RWPE1 (cell line): ENCODE measurements around the gene MAN2A1.

ENCODE experiments used
- CTCF ChIA-PET: fragments of 350-600 bp; sonication (Branson Sonifier 250); formaldehyde crosslinking; extraction: SDS; loops from one replicate; lab custom pipeline; 2021; lab: Yijun Ruan, JAX
- POLR2A ChIA-PET: fragments of 400-600 bp; formaldehyde crosslinking; extraction: SDS; loops from one replicate; lab custom pipeline; 2020; ENCODE audit warnings: antibody characterized with exemption; ENCODE audit not compliant: low non-redundant PET; lab: Yijun Ruan, JAX
- DNase-seq: peaks from one replicate; pipeline ENCODE4 v3.0.0; 2012; ENCODE audit warnings: low spot score
- H3K27ac ChIP-seq: fragments of 450-650 bp; 2 replicates; pipeline ENCODE4 v1.5.1; 2017
- TF ChIP-seq, protein P1 (sequence below): fragments of 450-650 bp; conservative IDR thresholded peaks from 2 replicates; pipeline ENCODE4 v1.5.1; 2017; ENCODE audit warnings: low read depth, mild to moderate bottlenecking

The MAN2A1 gene

DNA sequence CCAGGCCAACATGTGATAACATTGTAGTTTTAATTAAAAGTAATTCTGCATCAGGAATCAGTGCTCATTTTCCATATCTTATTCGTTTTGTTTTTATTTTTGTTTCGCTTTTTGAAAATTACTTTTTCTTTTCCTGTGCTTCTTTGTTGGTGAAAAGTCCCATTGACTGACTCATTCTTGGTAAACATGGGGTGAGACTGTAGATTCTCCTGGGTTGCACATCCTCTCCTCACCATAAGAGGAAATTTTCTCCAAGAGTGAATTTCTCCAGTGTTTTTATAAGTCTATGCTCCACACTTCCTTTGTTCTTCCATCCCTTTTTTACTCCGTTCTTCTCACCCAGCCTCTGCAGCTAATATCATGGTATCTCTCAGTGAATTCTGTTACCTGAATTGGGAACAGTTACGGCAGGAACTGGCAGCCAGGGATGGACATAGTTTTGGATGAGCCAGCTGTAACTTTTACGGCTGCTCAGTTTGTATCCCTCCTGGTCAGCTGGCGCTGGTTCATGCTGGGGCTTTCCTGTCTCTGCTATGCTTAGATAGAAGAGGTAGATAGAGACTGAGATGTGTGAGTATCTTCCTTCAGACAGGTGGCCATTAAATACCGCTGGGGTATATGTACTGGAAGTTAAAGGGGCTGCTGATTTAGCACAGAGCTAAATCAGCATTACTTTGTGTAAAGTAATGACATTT lies 80.0 kb downstream of the MAN2A1 start:
- CTCF ChIA-PET: interaction anchor here (0.7 kb wide), 1 partner anchor 295 kb away, joined by 3 read pairs; no protein-coding TSS in a partner anchor

DNA sequence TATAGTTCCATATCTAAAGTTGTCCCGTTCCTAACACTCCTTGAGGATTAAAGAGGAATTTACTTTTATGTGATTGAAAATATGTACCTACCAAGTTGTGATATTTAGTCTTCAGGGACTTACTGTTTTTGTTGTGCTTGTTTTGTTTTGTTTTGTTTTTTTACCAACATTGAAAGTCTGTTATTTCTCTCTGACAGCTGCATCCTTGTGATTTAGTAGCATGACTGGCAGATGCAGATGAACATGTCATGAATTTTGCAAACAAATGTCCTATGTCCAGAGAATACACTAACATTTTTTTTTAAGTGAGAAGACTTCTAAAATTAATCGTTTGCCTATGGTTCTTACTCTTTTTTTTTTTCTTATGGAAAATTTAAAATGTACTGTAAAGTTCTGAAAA lies 85.4 kb downstream of the MAN2A1 start:
- POLR2A ChIA-PET: no interaction called here
- DNase-seq: no peak
- CTCF ChIA-PET: interaction anchor here (0.7 kb wide), 1 partner anchor 10 kb away, joined by 3 read pairs; no protein-coding TSS in a partner anchor
- H3K27ac ChIP-seq: no peak overlapping the region
- TF ChIP-seq, protein P1, sequence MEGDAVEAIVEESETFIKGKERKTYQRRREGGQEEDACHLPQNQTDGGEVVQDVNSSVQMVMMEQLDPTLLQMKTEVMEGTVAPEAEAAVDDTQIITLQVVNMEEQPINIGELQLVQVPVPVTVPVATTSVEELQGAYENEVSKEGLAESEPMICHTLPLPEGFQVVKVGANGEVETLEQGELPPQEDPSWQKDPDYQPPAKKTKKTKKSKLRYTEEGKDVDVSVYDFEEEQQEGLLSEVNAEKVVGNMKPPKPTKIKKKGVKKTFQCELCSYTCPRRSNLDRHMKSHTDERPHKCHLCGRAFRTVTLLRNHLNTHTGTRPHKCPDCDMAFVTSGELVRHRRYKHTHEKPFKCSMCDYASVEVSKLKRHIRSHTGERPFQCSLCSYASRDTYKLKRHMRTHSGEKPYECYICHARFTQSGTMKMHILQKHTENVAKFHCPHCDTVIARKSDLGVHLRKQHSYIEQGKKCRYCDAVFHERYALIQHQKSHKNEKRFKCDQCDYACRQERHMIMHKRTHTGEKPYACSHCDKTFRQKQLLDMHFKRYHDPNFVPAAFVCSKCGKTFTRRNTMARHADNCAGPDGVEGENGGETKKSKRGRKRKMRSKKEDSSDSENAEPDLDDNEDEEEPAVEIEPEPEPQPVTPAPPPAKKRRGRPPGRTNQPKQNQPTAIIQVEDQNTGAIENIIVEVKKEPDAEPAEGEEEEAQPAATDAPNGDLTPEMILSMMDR: no peak

More for the DNA sequence above, 80.0 kb downstream of the MAN2A1 start:
- no peak for DNase-seq
- TF ChIP-seq, protein P1: no peak
- no peak overlapping the region for H3K27ac ChIP-seq
- POLR2A ChIA-PET: no interaction called here

DNA sequence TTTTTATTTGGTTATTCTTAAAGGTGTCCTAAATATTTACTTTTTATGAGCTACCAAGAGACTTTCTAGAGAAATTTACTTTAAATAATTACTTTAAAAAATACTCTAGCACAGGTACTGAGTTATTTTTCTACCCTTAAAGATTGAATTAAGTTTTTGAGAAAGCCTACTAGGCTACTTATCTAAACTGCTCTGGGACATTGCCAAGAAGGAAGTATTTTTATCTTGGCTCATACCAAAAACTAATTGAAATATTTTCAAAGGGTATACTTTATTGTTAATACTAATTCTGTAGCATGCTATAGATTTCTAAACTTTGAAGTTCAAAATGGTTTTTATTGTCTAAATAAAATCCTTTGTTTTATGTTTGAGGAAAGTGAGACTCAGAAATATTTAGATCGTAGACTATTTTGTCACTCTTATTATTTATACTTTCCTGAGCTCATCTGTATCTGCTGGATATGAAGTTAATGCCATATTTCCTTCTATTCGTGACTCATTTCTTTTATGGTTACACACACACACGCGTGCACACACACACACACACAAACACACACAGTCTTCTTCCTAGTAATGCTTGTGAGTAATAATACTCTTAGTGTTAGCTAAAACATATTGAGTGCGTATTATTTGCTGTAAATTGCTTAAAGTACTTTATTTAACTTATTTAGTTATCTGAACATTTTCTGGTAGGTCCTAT lies 89.5 kb downstream of the MAN2A1 start:
- no peak overlapping the region for H3K27ac ChIP-seq
- DNase-seq: no peak
- POLR2A ChIA-PET: no interaction called here
- TF ChIP-seq, protein P1: no peak
- CTCF ChIA-PET: no interaction called here

DNA sequence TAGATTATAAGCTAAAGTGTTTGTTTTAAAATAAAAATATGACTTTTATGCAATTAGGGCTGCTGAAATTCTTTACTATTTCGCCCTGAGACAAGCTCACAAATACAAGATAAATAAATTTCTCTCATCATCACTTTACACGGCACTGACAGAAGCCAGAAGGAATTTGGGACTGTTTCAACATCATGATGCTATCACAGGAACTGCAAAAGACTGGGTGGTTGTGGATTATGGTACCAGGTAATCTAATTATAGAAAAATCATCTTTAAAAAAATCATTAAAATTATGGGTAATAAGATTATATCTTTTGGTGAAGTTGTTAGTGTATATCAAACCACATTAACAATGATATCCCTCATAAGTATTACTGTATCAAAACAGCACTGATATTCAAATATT lies 95.0 kb downstream of the MAN2A1 start:
- CTCF ChIA-PET: interaction anchor here (0.6 kb wide), 2 partner anchors 17 to 548 kb away, joined by 3 to 5 read pairs; no protein-coding TSS in a partner anchor
- no peak overlapping the region for H3K27ac ChIP-seq
- no peak for DNase-seq
- TF ChIP-seq, protein P1: no peak
- POLR2A ChIA-PET: no interaction called here

DNA sequence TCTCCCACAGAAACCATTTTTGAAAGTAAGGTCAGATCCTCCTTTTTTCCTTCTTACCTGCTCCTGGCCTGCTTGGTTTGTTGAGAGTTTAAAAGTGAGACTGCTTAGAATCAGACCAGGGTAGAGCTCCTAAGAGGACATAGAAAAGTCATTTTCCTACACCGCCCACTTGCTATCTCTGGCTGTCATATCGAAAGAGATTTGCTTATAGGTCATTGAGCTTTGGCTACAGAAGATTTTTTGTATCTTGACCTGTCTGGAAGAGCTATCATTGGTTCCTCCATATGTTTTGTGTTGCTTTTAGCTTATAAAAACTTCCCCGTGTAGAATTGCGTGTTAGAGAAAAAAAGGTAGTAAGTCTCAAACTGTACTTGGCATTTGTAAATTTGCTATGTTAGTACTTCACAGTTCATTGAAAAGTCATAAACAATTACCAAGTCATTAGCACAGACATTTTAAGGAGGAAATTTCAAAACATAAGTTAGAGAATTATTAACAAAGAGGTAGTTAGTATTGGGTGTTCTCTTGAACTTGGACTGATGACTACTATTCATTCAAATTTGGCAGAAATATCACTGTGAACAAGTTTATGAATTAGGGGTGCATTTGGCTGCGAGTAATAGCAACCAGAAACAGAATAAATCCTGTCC lies 96.6 kb downstream of the MAN2A1 start:
- TF ChIP-seq, protein P1: no peak
- CTCF ChIA-PET: no interaction called here
- POLR2A ChIA-PET: no interaction called here
- no peak overlapping the region for H3K27ac ChIP-seq
- no peak for DNase-seq

DNA sequence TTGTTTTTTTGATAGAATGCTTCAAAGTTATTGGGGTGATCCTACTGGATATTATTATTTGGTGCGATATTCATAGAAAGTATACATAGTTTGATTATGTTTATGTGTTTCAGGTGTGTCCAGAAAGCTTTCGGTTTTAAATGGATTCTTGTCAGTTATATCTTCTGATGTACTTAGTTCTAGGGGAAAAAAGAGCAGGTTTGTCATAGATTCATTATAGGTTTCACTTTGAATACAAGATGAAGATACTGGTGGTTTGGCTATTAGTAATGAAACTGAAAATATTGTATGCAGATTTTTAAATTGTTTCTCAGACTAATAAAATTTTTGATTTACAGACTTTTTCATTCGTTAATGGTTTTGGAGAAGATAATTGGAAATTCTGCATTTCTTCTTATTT lies 98.9 kb downstream of the MAN2A1 start:
- H3K27ac ChIP-seq: no peak overlapping the region
- ChIA-PET POLR2A (interaction anchor here (0.6 kb wide), 1 partner anchor 37 kb away, joined by 4 read pairs; no protein-coding TSS in a partner anchor), CTCF (no interaction called here)
- TF ChIP-seq, protein P1: no peak
- no peak for DNase-seq
